ENCODE results near the gene C1orf35. TPM values are rescaled to one million over a fixed set of nuclear protein-coding genes. Genes with fewer than 3 reads are reported as not detected.

Gene C1orf35
- total RNA-seq, 1 experiment from 2014 or later: 31.0 TPM

GRCh38 chr1:228108742-228109072 is 5.6 kb upstream of the C1orf35 start:
- Histone ChIP-seq H3K4me2 (ENCODE audit: insufficient read depth, insufficient read length, low read length) (peak overlapping the region; percentile 87), H2AFZ (ENCODE audit: low read length) (no peak overlapping the region), H3K4ac (ENCODE audit: low read depth, low read length) (no peak overlapping the region), H3K4me1 (ENCODE audit: insufficient read depth, low read length) (no peaks in the 10 kb centered on the region), H3K23ac (ENCODE audit: insufficient read length, low read depth, low read length) (no peak overlapping the region), H3K9ac (ENCODE audit: extremely low read depth, insufficient read length, low read length) (peak overlapping the region; percentile 84), H3K18ac (ENCODE audit: insufficient read length, low read depth, low read length) (peak overlapping the region; percentile 86), H3K27me3 (ENCODE audit: insufficient read depth, low read length) (no peaks in the 10 kb centered on the region), H2BK15ac (ENCODE audit: low read depth, low read length) (no peak overlapping the region), H3K27ac (ENCODE audit: insufficient read length, low read depth, low read length) (no peak overlapping the region), H4K5ac (ENCODE audit: insufficient read length, low read depth, low read length) (no peak overlapping the region), H2BK120ac (ENCODE audit: low read depth, low read length, poor library complexity, severe bottlenecking) (no peak overlapping the region), H4K20me1 (ENCODE audit: control insufficient read depth, insufficient read depth, insufficient read length) (no peaks in the 10 kb centered on the region), H3T11ph (ENCODE audit: low read length) (no peak overlapping the region), H3K9me3 (ENCODE audit: control insufficient read depth, low read depth, low read length) (no peaks in the 10 kb centered on the region), H2AK5ac (ENCODE audit: insufficient read length, low read length) (no peak overlapping the region), H2BK20ac (ENCODE audit: low read depth, low read length, poor library complexity, severe bottlenecking) (no peak overlapping the region), H4K8ac (replicated peaks; ENCODE audit: insufficient read length, low read depth, low read length) (no peak overlapping the region), H3K14ac (ENCODE audit: insufficient read depth, low read length) (peak overlapping the region; percentile 92), H3K23me2 (ENCODE audit: insufficient read length, low read depth, low read length, poor library complexity, severe bottlenecking) (peaks cover 10% of the 10 kb centered on the region), H3K79me2 (ENCODE audit: insufficient read depth, low read length) (no peaks in the 10 kb centered on the region), H2BK5ac (ENCODE audit: insufficient read length, low read length) (no peak overlapping the region), H3K56ac (ENCODE audit: insufficient read length, low read depth, low read length) (peak overlapping the region; percentile 1), H3K79me1 (ENCODE audit: insufficient read depth, low read depth, low read length, poor library complexity, severe bottlenecking) (peaks cover 3% of the 10 kb centered on the region), H2BK12ac (ENCODE audit: insufficient read length, low read depth, low read length) (no peak overlapping the region), H4K91ac (ENCODE audit: insufficient read length, low read depth, low read length) (no peak overlapping the region)
- Mint-ChIP-seq H3K4me1 (peaks cover 20 to 22% of the 10 kb centered on the region in 2 experiments), H3K27ac (peak overlapping the region in 2 of 3 experiments; percentile 31 to 90; a peak in 2 of 7 replicates), H3K9me3 (no peaks in the 10 kb centered on the region), H3K27me3 (ENCODE audit: low read depth) (peaks cover 16% of the 10 kb centered on the region), H3K4me3 (peak overlapping the region; percentile 88 to 95), H3K36me3 (ENCODE audit: insufficient read depth in 1 of 3, low read depth in 3 of 3) (peaks cover 15 to 19% (median 16%) of the 10 kb centered on the region in 3 experiments; a peak in 6 of 7 replicates)
- no peak for DNase-seq
- TF ChIP-seq, protein P1, sequence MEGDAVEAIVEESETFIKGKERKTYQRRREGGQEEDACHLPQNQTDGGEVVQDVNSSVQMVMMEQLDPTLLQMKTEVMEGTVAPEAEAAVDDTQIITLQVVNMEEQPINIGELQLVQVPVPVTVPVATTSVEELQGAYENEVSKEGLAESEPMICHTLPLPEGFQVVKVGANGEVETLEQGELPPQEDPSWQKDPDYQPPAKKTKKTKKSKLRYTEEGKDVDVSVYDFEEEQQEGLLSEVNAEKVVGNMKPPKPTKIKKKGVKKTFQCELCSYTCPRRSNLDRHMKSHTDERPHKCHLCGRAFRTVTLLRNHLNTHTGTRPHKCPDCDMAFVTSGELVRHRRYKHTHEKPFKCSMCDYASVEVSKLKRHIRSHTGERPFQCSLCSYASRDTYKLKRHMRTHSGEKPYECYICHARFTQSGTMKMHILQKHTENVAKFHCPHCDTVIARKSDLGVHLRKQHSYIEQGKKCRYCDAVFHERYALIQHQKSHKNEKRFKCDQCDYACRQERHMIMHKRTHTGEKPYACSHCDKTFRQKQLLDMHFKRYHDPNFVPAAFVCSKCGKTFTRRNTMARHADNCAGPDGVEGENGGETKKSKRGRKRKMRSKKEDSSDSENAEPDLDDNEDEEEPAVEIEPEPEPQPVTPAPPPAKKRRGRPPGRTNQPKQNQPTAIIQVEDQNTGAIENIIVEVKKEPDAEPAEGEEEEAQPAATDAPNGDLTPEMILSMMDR (conservative IDR thresholded peaks at IDR 0.05): no peak
- WGBS (ENCODE audit: extremely low coverage, insufficient read length, low lambda C conversion rate): no CpG with 5 or more reads among the region's 8 CpGs
